Dedifferentiated amniotic fluid mesenchymal stem cell (primary cell): Measurements from ENCODE around the gene ST3GAL6.

Experiments used
- DNase-seq: peaks from one replicate; pipeline ENCODE4 v3.0.0-alpha.2; 2016; ENCODE audit errors: extremely low spot score

Gene ST3GAL6

DNA sequence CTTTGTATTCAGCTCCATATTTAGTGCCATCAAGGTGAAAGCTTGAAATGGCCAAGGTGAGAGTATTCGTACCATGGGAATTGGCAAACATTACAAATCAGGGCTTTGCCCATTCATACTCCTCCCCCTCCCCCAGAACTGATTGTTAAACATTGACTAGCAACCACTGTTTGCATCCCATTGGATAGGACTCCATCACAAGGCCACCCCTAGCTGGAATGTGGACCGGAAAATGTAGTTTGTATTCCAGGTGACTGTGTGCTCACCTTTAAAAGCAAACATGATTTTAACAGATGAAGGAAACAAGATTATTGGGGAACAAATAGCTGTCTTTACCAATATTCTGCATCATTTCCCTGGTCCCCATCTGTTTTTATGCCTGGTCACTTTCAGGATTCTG is 14.1 kb downstream of the ST3GAL6 start:
- DNase-seq, result no peak

DNA sequence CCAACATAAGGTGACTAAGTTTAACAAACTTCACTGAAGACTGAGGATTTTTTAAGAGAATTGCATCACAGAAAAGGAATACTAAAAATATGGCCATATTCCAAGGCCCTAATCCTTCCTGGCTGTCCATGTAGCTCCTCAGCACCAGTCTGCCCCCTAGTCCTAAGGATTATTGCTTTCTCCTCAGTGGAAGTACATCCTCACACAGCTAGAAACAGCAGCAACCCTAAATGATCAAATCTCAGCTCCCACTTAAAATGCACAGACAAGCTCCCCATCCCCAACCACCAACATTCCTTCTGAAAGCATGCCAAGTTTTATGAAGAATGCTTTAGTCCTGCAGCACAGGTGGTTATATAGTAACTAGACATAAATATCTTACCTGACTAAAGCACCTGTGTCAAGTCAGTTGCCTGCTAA is 14.7 kb downstream of the ST3GAL6 start:
- DNase-seq, result peak; percentile 66

- no peak for DNase-seq
These were observed 15.2 kb downstream of the ST3GAL6 start for GRCh38 chr3:98778383-98778782.

DNA sequence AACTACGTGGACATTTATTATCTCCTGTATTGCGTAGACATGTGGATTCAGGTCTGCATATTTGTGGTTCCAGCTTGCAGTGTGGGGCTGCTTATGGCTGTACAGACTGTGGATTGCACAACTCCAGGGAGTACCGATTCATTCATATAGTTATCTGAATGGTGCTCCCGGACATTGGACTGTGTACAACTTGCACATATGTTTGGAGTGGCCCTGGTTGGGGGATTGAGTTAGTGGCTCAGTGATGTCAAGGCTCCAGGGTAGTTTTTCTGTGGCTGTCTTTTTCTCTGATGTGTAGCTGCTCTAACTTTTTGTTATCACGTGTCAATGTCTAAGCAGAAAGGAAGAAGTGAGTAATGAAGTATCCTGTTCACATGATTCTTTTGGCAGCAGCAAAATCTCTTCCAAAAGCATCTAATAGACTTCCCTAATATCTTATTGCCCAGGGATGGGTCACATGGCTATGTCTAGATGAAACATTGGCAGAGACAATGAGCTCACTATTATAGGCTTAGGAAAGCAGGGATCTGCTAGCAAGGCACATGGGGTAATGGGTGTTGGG is 15.8 kb downstream of the ST3GAL6 start:
- no peak for DNase-seq

DNA sequence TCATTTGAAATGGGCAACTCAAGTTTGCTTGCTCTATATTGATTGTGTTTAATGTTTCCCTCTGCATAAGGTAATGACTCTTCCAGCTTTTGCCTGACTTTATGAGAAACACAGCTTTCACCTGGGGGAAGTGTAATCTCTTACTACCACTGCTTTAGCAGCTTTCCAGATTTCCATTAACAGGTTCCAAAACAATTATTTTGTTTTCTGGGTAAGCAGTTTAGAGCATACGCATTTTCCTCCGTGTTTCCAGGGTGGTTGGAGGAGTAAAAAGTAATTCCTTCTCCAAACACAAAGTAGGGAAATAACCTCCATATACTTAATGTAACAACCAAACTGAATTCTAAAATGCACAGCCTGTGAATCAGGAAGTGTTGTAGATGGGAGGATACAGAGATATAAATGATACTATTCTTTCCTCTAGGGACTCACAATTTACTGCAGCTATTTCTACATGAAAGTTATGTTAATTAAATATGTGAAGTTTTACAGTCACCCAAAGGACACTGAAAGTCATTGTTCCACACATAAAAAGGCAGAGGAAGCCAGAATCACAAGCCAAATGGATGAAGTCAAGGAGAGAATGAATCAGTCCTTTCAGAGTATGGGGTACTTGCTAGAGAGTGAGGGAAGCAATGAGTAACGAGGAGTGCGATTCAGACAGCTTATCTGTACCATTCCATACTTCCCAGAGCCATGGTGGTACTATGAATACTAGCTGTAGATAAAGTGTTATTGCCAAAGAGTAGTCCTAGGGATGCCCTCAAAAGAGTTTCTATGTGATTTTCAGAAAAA is 16.6 kb downstream of the ST3GAL6 start:
- no peak for DNase-seq

- no peak for DNase-seq
These were observed 17.2 kb downstream of the ST3GAL6 start for GRCh38 chr3:98780343-98780742.

DNA sequence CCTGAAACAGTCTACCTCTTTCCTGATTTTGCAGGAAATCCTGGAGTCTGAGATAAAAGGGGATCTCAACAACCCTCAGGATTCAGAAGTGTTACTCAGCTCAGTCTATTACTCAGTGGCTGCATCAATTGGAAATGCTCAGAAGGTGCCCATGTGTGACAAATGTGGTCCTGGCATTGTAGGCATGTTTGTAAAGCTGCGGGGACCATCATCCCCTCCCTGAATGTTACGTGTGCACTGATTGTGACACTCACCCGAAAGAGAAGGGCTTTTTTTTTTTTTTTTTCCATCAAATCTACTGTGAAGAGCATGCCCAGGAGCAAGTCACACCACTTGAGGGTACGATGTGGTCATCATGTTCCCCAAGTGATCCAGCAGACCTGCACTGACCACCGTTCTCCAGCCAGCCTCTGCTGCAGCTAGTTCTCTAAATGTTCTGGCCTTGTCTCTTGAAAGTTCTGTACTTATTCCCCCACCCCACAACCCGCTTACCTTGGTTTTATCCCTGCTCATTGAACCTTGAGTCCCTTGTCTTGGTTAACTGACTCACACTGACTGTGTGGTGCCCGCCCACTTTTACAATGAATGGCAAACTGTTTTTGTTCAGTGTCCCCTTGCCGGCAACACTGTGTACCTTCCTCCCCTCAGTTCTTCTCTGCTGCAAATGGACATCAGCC is 19.8 kb downstream of the ST3GAL6 start:
- no peak for DNase-seq

DNA sequence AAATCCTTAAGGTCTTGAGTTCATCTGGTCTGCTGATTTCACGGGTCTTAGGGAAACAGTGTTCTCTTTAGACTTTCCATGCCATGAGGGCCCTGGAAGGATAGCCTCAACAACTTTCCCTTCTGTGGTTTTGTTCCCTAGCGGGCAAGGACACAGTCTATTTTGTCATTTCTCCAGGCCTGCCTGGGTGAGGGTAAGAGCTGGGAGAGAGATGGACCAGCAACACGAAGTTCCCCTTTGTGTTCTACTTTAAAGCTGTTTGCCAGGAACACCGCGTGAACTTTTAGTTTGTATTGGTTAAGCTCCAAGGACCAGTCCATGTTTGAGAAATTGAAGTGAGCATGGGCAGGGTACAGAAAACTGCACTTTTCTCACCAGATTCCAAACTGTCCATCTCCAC is 20.9 kb downstream of the ST3GAL6 start:
- no peak for DNase-seq

GRCh38 chr3:98784666-98785600 is 21.8 kb downstream of the ST3GAL6 start:
- DNase-seq, result peak; percentile 53

DNA sequence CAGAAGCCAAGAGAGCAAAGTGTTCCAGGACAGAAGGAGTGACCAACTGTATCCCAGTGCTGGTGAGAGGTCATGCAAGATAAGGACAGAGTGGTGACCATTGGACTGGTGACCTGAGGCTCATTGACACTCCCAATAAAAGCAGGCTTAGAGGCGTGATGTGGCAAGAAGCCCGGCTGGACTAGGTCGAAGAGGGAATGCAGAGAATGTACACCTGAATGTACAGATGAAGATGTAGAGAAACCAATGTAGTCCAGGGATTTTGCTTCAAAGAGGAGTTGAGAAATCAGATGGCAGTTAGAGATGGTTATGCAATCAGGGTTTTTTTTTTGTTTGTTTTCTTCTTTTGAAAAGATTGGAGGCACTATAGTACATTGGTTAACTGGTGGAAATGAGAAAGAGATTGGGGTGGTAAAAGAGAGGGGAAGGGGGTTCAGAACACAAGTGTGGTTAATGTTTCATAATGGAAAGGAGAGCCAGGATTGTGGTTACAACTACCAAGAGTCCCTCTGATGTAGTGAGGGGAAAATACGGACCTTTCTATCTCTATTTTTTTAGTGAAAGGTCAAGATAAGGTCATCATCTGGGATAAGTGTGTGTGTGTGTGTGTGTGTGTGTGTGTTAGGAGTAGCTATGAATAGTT is 23.3 kb downstream of the ST3GAL6 start:
- DNase-seq, result no peak

- no peak for DNase-seq
These were observed 24.0 kb downstream of the ST3GAL6 start for GRCh38 chr3:98787181-98787580.

DNA sequence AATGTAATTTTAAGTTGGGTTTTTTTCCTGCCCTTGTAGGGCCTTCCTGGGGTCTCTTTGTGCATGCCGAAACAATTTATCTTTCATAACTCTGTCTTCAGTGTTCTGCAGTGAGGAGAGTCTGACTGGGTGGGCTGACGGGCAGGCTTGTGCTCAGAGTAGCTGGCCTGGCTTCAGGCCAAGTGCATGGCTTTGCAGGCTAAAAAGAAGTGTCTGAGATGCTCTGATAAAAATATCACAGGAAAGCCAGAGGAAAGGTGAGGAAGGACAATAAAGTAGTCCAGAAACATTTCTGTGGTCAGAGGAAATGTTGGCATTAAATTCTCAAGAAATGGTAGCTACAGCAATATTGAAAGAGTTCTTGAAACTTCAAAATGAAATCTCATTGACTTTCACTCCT is 25.5 kb downstream of the ST3GAL6 start:
- no peak for DNase-seq

DNA sequence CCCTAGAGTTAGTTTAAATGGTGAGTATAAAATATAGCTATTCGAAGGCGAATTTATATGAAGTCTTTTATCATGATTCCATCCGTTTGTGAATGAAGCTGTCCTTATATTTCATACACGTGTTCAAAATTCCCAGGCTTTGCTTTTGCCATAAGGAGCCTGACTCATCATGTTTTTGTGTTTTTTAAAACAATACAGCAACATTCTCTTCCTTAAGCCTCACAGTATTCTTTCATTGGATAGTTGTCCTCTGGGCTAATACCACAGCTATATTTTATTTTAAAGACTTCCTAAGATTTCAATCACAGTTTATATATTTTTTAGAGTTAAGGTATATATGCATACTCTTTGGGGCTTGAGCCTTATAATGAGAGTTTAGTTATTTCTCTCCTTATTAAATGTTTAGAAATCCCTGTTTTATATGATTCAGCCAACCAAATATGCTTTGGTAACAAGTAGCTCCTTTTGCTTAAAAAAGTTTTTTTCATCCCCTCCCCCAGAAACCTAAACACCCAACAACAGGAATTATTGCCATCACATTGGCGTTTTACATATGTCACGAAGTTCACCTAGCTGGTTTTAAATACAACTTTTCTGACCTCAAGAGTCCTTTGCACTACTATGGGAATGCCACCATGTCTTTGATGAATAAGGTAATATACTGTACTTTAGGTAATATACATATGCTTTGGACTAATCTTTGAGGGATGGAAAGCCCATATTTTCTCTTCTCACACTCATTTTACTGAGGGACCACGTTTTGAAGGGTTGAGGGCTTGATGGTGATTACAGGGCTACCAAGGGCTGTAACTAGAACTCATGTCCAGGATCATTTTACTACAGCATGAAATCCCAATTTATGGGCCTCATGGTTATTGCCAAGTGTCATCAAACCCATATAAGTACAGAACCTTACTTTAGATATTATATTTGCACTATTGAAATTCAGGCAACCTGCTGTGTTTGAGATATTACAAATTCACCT is 28.5 kb downstream of the ST3GAL6 start:
- no peak for DNase-seq

DNA sequence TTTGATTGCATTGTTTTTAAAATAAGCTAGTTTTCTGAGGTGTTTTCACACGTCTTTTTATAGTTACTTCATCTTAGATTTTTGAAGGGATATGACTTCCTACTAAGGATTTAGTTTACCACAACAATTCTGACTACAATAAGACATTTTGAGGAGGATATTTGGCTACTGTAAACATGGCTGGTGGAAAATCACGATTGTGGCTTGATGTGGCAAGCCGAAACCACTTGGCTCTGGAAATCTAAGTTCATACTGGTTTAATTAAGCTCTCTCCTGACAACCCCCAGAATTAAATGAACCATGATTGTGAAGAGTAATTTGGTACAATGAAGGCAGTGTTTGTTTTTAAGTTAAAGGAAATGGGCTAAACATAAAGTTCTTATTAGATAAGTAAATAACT is 30.8 kb downstream of the ST3GAL6 start:
- no peak for DNase-seq

DNA sequence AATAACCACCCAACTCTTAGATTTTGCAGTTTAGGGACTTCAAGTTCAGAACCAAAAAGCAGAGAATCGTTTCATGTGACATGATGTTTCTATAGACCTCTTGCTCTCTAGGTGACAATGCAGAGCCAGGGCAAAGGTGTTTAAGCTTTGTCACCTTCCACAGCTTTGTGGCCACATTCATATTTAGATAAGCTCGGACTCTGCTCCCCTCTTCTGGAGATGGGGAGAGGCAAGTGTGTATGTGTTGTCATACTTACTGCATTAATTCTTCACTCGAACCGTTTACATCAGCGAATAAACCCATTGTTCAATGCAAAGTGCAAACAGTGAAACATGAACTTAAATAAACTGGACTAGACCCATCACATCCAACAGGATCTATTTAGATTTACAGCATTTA is 33.2 kb downstream of the ST3GAL6 start:
- no peak for DNase-seq

GRCh38 chr3:98797905-98798304 is 34.8 kb downstream of the ST3GAL6 start:
- no peak for DNase-seq

DNA sequence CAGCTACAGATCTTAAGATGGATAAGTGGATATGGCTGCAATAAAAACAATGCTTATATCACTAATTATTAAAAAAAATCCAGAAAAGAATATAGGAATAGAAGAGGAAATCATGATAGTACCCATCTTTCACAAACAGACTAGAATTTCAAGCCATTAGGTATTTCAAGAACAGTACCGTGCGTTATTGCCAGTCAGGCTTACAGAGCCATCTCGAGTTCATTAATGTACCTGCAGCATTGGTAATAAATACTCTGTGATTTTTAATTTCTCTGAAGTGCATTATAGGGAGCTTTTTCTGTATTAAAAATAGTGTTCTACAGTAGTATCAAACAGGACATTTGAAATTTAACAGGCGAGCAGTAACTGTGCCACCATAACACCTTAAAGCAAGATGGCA is 35.7 kb downstream of the ST3GAL6 start:
- DNase-seq, result no peak

- no peak for DNase-seq
These were observed 36.3 kb downstream of the ST3GAL6 start for GRCh38 chr3:98799479-98799878.

DNA sequence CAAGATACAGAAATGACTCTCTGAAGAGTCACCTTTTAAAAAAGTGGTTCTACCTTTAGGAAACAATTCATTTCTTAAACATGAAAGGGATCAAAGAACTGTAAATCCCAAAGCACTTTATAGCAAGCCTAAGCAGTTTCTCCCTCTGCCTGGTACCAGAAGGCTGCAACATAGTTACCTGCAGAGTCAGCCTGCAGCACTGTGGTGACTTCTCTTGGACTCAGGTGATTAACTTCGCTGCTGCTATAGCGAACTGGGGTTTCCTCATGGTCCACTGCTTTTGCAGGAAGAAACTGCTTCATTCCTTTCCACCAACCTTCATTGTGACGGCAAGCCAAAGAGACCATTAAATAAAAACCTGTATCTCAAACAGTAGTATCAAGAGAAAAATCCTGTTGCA is 37.3 kb downstream of the ST3GAL6 start:
- DNase-seq, result no peak

DNA sequence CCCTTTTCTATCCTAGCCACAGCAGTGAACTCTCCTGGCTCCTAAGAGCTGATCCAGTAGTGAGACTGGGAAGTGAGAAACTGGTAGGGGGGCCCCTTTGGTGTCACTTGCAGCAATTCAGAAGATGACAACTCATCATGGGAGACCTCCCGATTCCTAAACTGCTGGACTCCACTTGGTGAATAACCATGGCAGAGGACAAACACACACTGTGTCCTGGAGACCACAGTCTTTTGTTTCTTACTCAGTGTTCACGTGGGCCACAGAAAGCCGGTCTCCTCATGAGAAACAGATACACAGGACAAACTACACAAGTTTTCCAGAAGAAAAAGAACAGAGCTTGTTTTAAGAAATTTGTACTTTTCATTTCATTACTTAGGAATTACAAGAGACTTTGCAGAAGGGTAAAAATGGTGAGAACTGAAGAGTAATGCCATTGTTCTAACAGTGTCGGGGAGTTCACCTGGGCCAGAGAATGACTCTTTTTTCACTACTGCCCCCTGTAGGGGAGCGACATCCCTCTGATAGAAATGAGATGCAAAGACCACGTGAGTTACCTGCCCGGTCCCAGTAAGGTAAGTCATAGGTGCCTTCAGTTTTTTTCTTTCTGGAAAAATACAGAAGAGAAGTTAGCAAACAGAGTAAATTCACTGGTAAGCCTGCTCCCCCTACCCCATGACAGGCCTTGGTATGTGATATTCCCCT is 38.1 kb downstream of the ST3GAL6 start:
- DNase-seq, result no peak
